IMR-90 (cell line): ENCODE results near the gene SF3A1. TPM values are rescaled to one million over a fixed set of nuclear protein-coding genes. Genes with fewer than 3 reads are reported as not detected.

Experiments
- ATAC-seq: fragments of 200-7000 bp; cut with Tn5 transposase; 2 replicates; pipeline ENCODE4 v1.9.1; 2020; ENCODE audit warnings: low read depth, mild to moderate bottlenecking, moderate library complexity
- BruUV-seq: library from RNA; stranded (reverse); fragments of 400-500 nt; replicated peaks from 2 replicates; lab custom pipeline; 2021; lab: Mats Ljungman, UMichigan
- CTCF ChIA-PET: fragments of 300-600 bp; formaldehyde crosslinking; extraction: SDS; loops from one replicate; lab custom pipeline; 2021; ENCODE audit warnings: antibody characterized with exemption; lab: Yijun Ruan, JAX
- POLR2A ChIA-PET: fragments of 300-600 bp; sonication (Branson Sonifier 250); formaldehyde crosslinking; loops from one replicate; lab custom pipeline; 2022; ENCODE audit warnings: antibody characterized with exemption; ENCODE audit not compliant: unreplicated experiment; lab: Charles Lee
- DNase-seq: peaks from one replicate; pipeline ENCODE4 v3.0.0; 2013
- H2AFZ ChIP-seq: replicated peaks from 2 replicates; pipeline ENCODE3; 2013; ENCODE audit warnings: low read length, mild to moderate bottlenecking; ENCODE audit not compliant: poor library complexity
- H2AK5ac ChIP-seq: 2 replicates; pipeline ENCODE4 v1.6.1; 2013; ENCODE audit warnings: low read depth, low read length, inconsistent platforms
- H2AK9ac ChIP-seq: replicated peaks from 2 replicates; pipeline ENCODE3; 2013; ENCODE audit warnings: mild to moderate bottlenecking, low read depth, low read length, moderate library complexity; ENCODE audit not compliant: poor library complexity
- H2BK120ac ChIP-seq: 2 replicates; pipeline ENCODE4 v1.6.1; 2013; ENCODE audit warnings: low read depth, low read length, inconsistent platforms
- H2BK15ac ChIP-seq: 3 replicates; pipeline ENCODE4 v1.6.1; 2013; ENCODE audit warnings: low read depth, low read length, inconsistent platforms
- H2BK20ac ChIP-seq: 2 replicates; pipeline ENCODE4 v1.6.1; 2013; ENCODE audit warnings: low read depth, mild to moderate bottlenecking, inconsistent platforms, low read length, moderate library complexity
- H2BK5ac ChIP-seq: 2 replicates; pipeline ENCODE4 v1.6.1; 2013; ENCODE audit warnings: mild to moderate bottlenecking, low read depth, low read length, inconsistent platforms; ENCODE audit not compliant: poor library complexity, severe bottlenecking
- H3K14ac ChIP-seq: replicated peaks from 2 replicates; pipeline ENCODE4 v1.6.1; 2013; ENCODE audit warnings: low read depth, low read length, inconsistent platforms
- H3K18ac ChIP-seq: 2 replicates; pipeline ENCODE4 v1.6.1; 2013; ENCODE audit warnings: low read depth, low read length, control low read depth
- H3K23ac ChIP-seq: 2 replicates; pipeline ENCODE4 v1.6.1; 2013; ENCODE audit warnings: low read depth, low read length, inconsistent platforms
- H3K27ac ChIP-seq: 2 replicates; pipeline ENCODE4 v1.5.1; 2013; ENCODE audit warnings: mild to moderate bottlenecking, control low read depth, low read length; ENCODE audit not compliant: insufficient read depth
- H3K27me3 ChIP-seq: 2 replicates; pipeline ENCODE4 v1.6.1; 2013; ENCODE audit warnings: low read length; ENCODE audit not compliant: control insufficient read depth, insufficient read depth
- H3K36me3 ChIP-seq: 2 replicates; pipeline ENCODE4 v1.6.1; 2013; ENCODE audit warnings: low read length, mixed read lengths; ENCODE audit not compliant: control insufficient read depth, insufficient read depth
- H3K4ac ChIP-seq: 2 replicates; pipeline ENCODE4 v1.6.1; 2013; ENCODE audit warnings: low read depth, low read length, inconsistent platforms
- H3K4me1 ChIP-seq: 2 replicates; pipeline ENCODE4 v1.6.1; 2013; ENCODE audit warnings: low read length, mixed read lengths; ENCODE audit not compliant: control insufficient read depth, insufficient read depth
- H3K4me2 ChIP-seq: 2 replicates; pipeline ENCODE4 v1.6.1; 2013; ENCODE audit warnings: low read depth, mild to moderate bottlenecking, control low read depth, low read length, moderate library complexity
- H3K4me3 ChIP-seq: 2 replicates; pipeline ENCODE4 v1.5.1; 2013; ENCODE audit warnings: low read depth, mild to moderate bottlenecking, control low read depth, low read length, moderate library complexity; ENCODE audit not compliant: insufficient read depth
- H3K56ac ChIP-seq: 2 replicates; pipeline ENCODE4 v1.6.1; 2013; ENCODE audit warnings: low read length, inconsistent platforms; ENCODE audit not compliant: insufficient read depth; ENCODE audit errors: extremely low read depth
- H3K79me1 ChIP-seq, 2 experiments: 2 replicates each; pipeline ENCODE4 v1.6.1; 2013; ENCODE audit warnings: low read length in 2 of 2, inconsistent platforms in 1 of 2, low read depth in 1 of 2
- H3K9ac ChIP-seq: 2 replicates; pipeline ENCODE4 v1.6.1; 2013; ENCODE audit warnings: low read depth, low read length, control low read depth
- H3K9me1 ChIP-seq: 2 replicates; pipeline ENCODE4 v1.6.1; 2013; ENCODE audit warnings: low read length, inconsistent platforms; ENCODE audit not compliant: insufficient read depth
- H3K9me3 ChIP-seq: 2 replicates; pipeline ENCODE4 v1.6.1; 2013; ENCODE audit warnings: low read length; ENCODE audit not compliant: control insufficient read depth, insufficient read depth
- H4K20me1 ChIP-seq: 2 replicates; pipeline ENCODE4 v1.6.1; 2013; ENCODE audit warnings: low read length, inconsistent platforms; ENCODE audit not compliant: insufficient read depth
- H4K5ac ChIP-seq: 2 replicates; pipeline ENCODE4 v1.6.1; 2013; ENCODE audit warnings: mild to moderate bottlenecking, low read depth, low read length, control low read depth
- H4K8ac ChIP-seq, 2 experiments: 2 replicates each; pipeline ENCODE4 v1.6.1; 2013; ENCODE audit warnings: low read depth in 2 of 2, low read length in 2 of 2, control low read depth in 1 of 2, inconsistent platforms in 1 of 2
- H4K91ac ChIP-seq: 2 replicates; pipeline ENCODE4 v1.6.1; 2013; ENCODE audit warnings: low read depth, low read length, inconsistent platforms; ENCODE audit not compliant: insufficient read depth
- BHLHE40 ChIP-seq: fragments of 150-350 bp; IDR thresholded peaks from 2 replicates; pipeline ENCODE4 v1.6.1; 2016; ENCODE audit warnings: mild to moderate bottlenecking, low read depth, low read length
- FOS ChIP-seq: fragments of 150-350 bp; IDR thresholded peaks from 2 replicates; pipeline ENCODE4 v1.6.1; 2016; ENCODE audit warnings: low read depth, low read length
- MAFK ChIP-seq: IDR thresholded peaks from 2 replicates; pipeline ENCODE4 v1.6.1; 2012; ENCODE audit warnings: low read depth, low read length, improper control_type of control experiment
- MXI1 ChIP-seq: IDR thresholded peaks from 2 replicates; pipeline ENCODE4 v1.6.1; 2012; ENCODE audit warnings: low read depth, mild to moderate bottlenecking, low read length, moderate library complexity, borderline replicate concordance
- RCOR1 ChIP-seq: IDR thresholded peaks from 2 replicates; pipeline ENCODE4 v1.6.1; 2012; ENCODE audit warnings: mild to moderate bottlenecking, low read length, improper control_type of control experiment; ENCODE audit not compliant: insufficient replicate concordance
- SMC3 ChIP-seq: fragments of 150-350 bp; IDR thresholded peaks from 2 replicates; pipeline ENCODE4 v1.6.1; 2016; ENCODE audit warnings: low read depth, mild to moderate bottlenecking, antibody characterized with exemption, low read length, moderate library complexity
- WGBS, 2 experiments: methylation state at CpG; one replicate each; pipeline versions ENCODE4 v1.1.5 to v1.1.7; 2013; ENCODE audit warnings: missing lambda C conversion rate in 2 of 2; ENCODE audit not compliant: insufficient read length in 1 of 2; ENCODE audit errors: extremely low coverage in 2 of 2; 5-methylcytosine and 5-hydroxymethylcytosine counted together
- dilution Hi-C: fragments of 300-500 bp; cut with HindIII; formaldehyde crosslinking; loops from one replicate; pipeline ENCODE4 v1.14.3; 2018; ENCODE audit warnings: low sequenced_read_pairs; ENCODE audit not compliant: unreplicated experiment
- in situ Hi-C: fragments of 300-500 bp; cut with MboI; formaldehyde crosslinking; loops from 3 replicates; pipeline ENCODE4 v1.14.3; 2019; ENCODE audit warnings: low sequenced_read_pairs, inconsistent platforms, mixed read lengths
- intact Hi-C: fragments of 100-400 bp; cut with micrococcal nuclease; formaldehyde crosslinking; loops from 2 replicates; pipeline ENCODE4 v1.10.0; 2022
- polyA plus RNA-seq, 3 experiments: library from polyadenylated mRNA; depleted of rRNA; stranded (reverse); fragments of >200 nt; gene quantifications; 2 replicates each; pipeline ENCODE4 v1.2.3, GENCODE V29; 2012; ENCODE audit warnings: low replicate concordance in 1 of 3
- total RNA-seq: library from RNA; depleted of rRNA; stranded (reverse); fragments of >200 nt; gene quantifications from 2 replicates; pipeline ENCODE4 v1.2.3, GENCODE V29; 2012
- TF ChIP-seq, protein P1 (sequence below): fragments of 150-350 bp; IDR thresholded peaks from 2 replicates; pipeline ENCODE4 v1.6.1; 2016; ENCODE audit warnings: low read depth, mild to moderate bottlenecking, low read length, moderate library complexity, borderline replicate concordance
- TF ChIP-seq, protein P2 (sequence below): fragments of 150-350 bp; IDR thresholded peaks from 2 replicates; pipeline ENCODE4 v1.6.1; 2017; ENCODE audit warnings: mild to moderate bottlenecking, antibody characterized with exemption, low read length, low read depth
- TF ChIP-seq, protein P3 (sequence below): conservative IDR thresholded peaks from 2 replicates; pipeline ENCODE4 v1.5.1; 2012; ENCODE audit warnings: mild to moderate bottlenecking, low read depth, low read length, improper control_type of control experiment

The SF3A1 gene
- total and polyA plus RNA-seq, 2 of the 4 experiments (the other 2 are of a cell fraction): 36.9 to 67.2 TPM

DNA sequence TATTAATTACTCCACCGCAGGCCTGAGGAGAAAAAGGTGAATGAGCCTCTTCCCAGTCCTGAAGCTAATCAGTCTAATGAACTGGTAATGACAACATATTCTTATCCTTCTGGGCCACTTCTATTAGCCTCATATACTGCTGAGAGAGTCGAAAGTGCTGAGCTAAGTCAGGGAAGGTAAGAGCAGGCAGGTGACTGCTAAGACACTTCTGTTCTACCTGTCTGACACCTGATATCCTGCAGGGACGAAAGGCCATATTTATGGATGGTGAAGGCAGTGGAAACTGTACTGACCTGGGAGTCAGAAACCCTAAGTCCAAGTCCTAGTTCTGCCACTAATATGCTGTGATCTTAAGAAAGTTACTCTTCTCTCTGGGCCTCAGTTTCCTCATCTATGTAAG, 33.4 kb downstream of the SF3A1 start (continued):
- TF ChIP-seq, protein P1, sequence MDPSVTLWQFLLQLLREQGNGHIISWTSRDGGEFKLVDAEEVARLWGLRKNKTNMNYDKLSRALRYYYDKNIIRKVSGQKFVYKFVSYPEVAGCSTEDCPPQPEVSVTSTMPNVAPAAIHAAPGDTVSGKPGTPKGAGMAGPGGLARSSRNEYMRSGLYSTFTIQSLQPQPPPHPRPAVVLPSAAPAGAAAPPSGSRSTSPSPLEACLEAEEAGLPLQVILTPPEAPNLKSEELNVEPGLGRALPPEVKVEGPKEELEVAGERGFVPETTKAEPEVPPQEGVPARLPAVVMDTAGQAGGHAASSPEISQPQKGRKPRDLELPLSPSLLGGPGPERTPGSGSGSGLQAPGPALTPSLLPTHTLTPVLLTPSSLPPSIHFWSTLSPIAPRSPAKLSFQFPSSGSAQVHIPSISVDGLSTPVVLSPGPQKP: no peak

DNA sequence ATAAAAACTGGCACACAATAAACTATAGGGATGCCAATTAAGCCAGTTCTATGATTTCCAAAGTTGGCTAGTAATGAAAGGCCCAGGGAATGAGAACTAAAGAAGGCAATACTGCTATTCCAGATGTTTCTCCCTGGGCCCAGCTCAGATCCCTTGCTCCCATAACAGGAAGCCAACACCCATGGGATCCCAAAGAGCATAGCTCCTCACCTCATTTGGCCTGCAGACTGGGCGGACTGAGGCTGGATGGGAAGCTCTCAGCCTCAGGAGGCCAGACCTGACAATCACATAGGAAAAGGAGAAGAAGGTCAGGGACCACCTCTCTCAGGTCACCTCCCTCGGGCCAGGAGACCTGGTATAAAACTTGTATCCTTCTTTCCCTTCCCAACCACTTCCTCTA, 35.2 kb downstream of the SF3A1 start:
- Histone ChIP-seq H3K23ac (no peak overlapping the region), H3K4me3 (no peak overlapping the region), H2BK20ac (no peak overlapping the region), H2AK9ac (no peak overlapping the region), H3K9me1 (peaks cover 63% of the 10 kb centered on the region), H2AK5ac (no peak overlapping the region; the same call in 1 of the 2 replicates), H4K8ac (no peak overlapping the region), H4K91ac (no peak overlapping the region), H3K27ac (no peak overlapping the region), H2BK15ac (no peak overlapping the region), H3K18ac (no peak overlapping the region), H4K20me1 (peaks cover 83% of the 10 kb centered on the region), H3K4ac (no peak overlapping the region), H2BK5ac (no peak overlapping the region), H4K5ac (no peak overlapping the region), H2BK120ac (no peak overlapping the region), H3K9ac (no peak overlapping the region), H3K4me1 (peaks cover 36% of the 10 kb centered on the region), H3K79me1 (peaks cover 46 to 96% of the 10 kb centered on the region in 2 experiments), H3K36me3 (peaks cover 18% of the 10 kb centered on the region), H3K27me3 (no peaks in the 10 kb centered on the region), H3K4me2 (no peak overlapping the region), H3K14ac (no peak overlapping the region), H3K56ac (no peak overlapping the region), H2AFZ (no peak overlapping the region), H3K9me3 (no peaks in the 10 kb centered on the region)
- TF ChIP-seq, protein P1: no peak
- TF ChIP-seq, protein P2, sequence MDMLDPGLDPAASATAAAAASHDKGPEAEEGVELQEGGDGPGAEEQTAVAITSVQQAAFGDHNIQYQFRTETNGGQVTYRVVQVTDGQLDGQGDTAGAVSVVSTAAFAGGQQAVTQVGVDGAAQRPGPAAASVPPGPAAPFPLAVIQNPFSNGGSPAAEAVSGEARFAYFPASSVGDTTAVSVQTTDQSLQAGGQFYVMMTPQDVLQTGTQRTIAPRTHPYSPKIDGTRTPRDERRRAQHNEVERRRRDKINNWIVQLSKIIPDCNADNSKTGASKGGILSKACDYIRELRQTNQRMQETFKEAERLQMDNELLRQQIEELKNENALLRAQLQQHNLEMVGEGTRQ: no peak
- TF ChIP-seq MXI1 (no peak), MAFK (no peak), FOS (no peak), SMC3 (no peak), BHLHE40 (no peak), RCOR1 (no peak)
- TF ChIP-seq, protein P3, sequence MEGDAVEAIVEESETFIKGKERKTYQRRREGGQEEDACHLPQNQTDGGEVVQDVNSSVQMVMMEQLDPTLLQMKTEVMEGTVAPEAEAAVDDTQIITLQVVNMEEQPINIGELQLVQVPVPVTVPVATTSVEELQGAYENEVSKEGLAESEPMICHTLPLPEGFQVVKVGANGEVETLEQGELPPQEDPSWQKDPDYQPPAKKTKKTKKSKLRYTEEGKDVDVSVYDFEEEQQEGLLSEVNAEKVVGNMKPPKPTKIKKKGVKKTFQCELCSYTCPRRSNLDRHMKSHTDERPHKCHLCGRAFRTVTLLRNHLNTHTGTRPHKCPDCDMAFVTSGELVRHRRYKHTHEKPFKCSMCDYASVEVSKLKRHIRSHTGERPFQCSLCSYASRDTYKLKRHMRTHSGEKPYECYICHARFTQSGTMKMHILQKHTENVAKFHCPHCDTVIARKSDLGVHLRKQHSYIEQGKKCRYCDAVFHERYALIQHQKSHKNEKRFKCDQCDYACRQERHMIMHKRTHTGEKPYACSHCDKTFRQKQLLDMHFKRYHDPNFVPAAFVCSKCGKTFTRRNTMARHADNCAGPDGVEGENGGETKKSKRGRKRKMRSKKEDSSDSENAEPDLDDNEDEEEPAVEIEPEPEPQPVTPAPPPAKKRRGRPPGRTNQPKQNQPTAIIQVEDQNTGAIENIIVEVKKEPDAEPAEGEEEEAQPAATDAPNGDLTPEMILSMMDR: no peak
- BruUV-seq: no TSS peak
- WGBS, 2 experiments: no CpG with 5 or more reads among the region's 2 CpGs
- CTCF ChIA-PET: no interaction called here
- no peak for DNase-seq
- dilution Hi-C loops: no loop called here
- in situ Hi-C loops: no loop called here
- intact Hi-C loops: no loop called here
- no peak for ATAC-seq
- POLR2A ChIA-PET: no interaction called here
